DMS114 treated with DMSO at 0.1 percent for 48 hours (cell line): ENCODE measurements around the gene LCE1C.

Experiments
- DNase-seq: peaks from one replicate; lab custom pipeline; 2025; ENCODE audit not compliant: unreplicated experiment; lab: John Stamatoyannopoulos, UW

The LCE1C gene

GRCh38 chr1:152806576-152806975 is at the start of gene LCE1C:
TSS of gene LCE1C (minus strand) at chr1:152806651. CDS start at chr1:152805478, 1,173 bp downstream.
- DNase-seq, result no peak

GRCh38 chr1:152855661-152856060 is 49.2 kb upstream of the LCE1C start:
- no peak for DNase-seq

- DNase-seq, result no peak
These were observed 36.1 kb upstream of the LCE1C start, which contains the start of gene LCE6A for GRCh38 chr1:152842556-152842955. TSS of gene LCE6A (plus strand) at chr1:152842856. CDS start at chr1:152843521, 665 bp downstream.

- DNase-seq, result no peak
These were observed 30.4 kb upstream of the LCE1C start for GRCh38 chr1:152836870-152837269.

GRCh38 chr1:152827173-152827572 is 20.7 kb upstream of the LCE1C start, which contains the start of gene LCE1A:
TSS of gene LCE1A (plus strand) at chr1:152827473. CDS start at chr1:152827473, 0 bp downstream.
- DNase-seq, result no peak

- DNase-seq, result no peak
These were observed 18.5 kb upstream of the LCE1C start for GRCh38 chr1:152824964-152825363.

GRCh38 chr1:152823294-152823693 is 16.8 kb upstream of the LCE1C start:
- DNase-seq, result no peak

GRCh38 chr1:152817309-152817708 is 10.9 kb upstream of the LCE1C start:
- DNase-seq, result no peak

- DNase-seq, result no peak
These were observed 5.2 kb upstream of the LCE1C start, which contains the start of gene LCE1B for GRCh38 chr1:152811671-152812070. TSS of gene LCE1B (plus strand) at chr1:152811971. CDS start at chr1:152812447, 476 bp downstream.

GRCh38 chr1:152811050-152811449 is 4.6 kb upstream of the LCE1C start:
- DNase-seq, result no peak

GRCh38 chr1:152801333-152801732 is 5.1 kb downstream of the LCE1C start:
- no peak for DNase-seq

GRCh38 chr1:152796421-152796820 is 10.0 kb downstream of the LCE1C start, which contains the start of gene LCE1D:
TSS of gene LCE1D (plus strand) at chr1:152796721. CDS start at chr1:152797795, 1,074 bp downstream.
- DNase-seq, result no peak

GRCh38 chr1:152795686-152796085 is 10.8 kb downstream of the LCE1C start:
- no peak for DNase-seq

- DNase-seq, result no peak
These were observed 20.4 kb downstream of the LCE1C start, which contains the start of gene LCE1E for GRCh38 chr1:152786077-152786476. TSS of gene LCE1E (plus strand) at chr1:152786257. CDS start at chr1:152787300, 1,043 bp downstream.

GRCh38 chr1:152783095-152783494 is 23.4 kb downstream of the LCE1C start:
- DNase-seq, result no peak

- no peak for DNase-seq
These were observed 28.8 kb downstream of the LCE1C start for GRCh38 chr1:152777510-152778137.

- no peak for DNase-seq
These were observed 30.1 kb downstream of the LCE1C start for GRCh38 chr1:152776361-152776760.

GRCh38 chr1:152774875-152775274 is 31.6 kb downstream of the LCE1C start, which contains the start of gene LCE1F:
TSS of gene LCE1F (plus strand) at chr1:152775140. CDS start at chr1:152776372, 1,232 bp downstream.
- no peak for DNase-seq

GRCh38 chr1:152770411-152770810 is 36.0 kb downstream of the LCE1C start:
- DNase-seq, result no peak

- no peak for DNase-seq
These were observed 37.5 kb downstream of the LCE1C start for GRCh38 chr1:152768847-152769533.

- DNase-seq, result no peak
These were observed 44.7 kb downstream of the LCE1C start for GRCh38 chr1:152761609-152762213.
